Measurements from ENCODE around the gene COL12A1.

DNA sequence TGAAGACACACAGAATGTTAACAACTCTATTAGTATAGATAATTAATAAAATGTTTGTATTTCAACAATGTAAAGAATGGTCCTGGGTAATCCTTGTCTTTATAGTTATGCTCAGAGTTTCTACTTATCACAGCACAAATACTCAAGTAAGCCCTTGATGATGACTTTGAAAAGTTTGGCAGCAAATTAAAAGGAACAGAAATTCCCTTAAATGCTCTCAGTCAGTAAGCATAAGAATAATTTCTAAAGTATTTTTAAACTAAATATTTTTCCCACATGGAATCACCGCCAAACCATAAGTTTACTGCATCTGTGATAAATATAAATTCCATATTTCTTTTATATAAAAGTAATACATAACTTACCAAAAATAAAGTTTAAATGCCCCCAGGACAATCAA, 96.1 kb downstream of the COL12A1 start:
- TF ChIP-seq MTA2 (IDR thresholded peaks at IDR 0.05; ENCODE audit: low read depth) (no peak), CBFA2T2 (conservative IDR thresholded peaks at IDR 0.05) (no peak), KDM1A (IDR thresholded peaks at IDR 0.05) (no peak), STAT5A (IDR thresholded peaks at IDR 0.05; ENCODE audit: borderline replicate concordance, low read length) (no peak), RAD21 (CRISPR knock-in tag; conservative IDR thresholded peaks at IDR 0.05 in 1 of 2, IDR thresholded peaks at IDR 0.05 in 1 of 2) (no peak)
- TF ChIP-seq, protein P1, sequence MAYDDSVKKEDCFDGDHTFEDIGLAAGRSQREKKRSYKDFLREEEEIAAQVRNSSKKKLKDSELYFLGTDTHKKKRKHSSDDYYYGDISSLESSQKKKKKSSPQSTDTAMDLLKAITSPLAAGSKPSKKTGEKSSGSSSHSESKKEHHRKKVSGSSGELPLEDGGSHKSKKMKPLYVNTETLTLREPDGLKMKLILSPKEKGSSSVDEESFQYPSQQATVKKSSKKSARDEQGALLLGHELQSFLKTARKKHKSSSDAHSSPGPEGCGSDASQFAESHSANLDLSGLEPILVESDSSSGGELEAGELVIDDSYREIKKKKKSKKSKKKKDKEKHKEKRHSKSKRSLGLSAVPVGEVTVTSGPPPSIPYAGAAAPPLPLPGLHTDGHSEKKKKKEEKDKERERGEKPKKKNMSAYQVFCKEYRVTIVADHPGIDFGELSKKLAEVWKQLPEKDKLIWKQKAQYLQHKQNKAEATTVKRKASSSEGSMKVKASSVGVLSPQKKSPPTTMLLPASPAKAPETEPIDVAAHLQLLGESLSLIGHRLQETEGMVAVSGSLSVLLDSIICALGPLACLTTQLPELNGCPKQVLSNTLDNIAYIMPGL (CRISPR knock-in tag; IDR thresholded peaks at IDR 0.05), result no peak

Measured in K562 (cell line).